SIG-M5 treated with dmso at 0.1 percent for 504 hours (cell line): ENCODE results near the gene GGCT.
A peak's percentile ranks its signal among the peaks of the same experiment; 100 is the strongest.

ENCODE experiments used
- DNase-seq: peaks from one replicate; lab custom pipeline; 2025; ENCODE audit not compliant: unreplicated experiment; lab: John Stamatoyannopoulos, UW

Gene GGCT

DNA sequence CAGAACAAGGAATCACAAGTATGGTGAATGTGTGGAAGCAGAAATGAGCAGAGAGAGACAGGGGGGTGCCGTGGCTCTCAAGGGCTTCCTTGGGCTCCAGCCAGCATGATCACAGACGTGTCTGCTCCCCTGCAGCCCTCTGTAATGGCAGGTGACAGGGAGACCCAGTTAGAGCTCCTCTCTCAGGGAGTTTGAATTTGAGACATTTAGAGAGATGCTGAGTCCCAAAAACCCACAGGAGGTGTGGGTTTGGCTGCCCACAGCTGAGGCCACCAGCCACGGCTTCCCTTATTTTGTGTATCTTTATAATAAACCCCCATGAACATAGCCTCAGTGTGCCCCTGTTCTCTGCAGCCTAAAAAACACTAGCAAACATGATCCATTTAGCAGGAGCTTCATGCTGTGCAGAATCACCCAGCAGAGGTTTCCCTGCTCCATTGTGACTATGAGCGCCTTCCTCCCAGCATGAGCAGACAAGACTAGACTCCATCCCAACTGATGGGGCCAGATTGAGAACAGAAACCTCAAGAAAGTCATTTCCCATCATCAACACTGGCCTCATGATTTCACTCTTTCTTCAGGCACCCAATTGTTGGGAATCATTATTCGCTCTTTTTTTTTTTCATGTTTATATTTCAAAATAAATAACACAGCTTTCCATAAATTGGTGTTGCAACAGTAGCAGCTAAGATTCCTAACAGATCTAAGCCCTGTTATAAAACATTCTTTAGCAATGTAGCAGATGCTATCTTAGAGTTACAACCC lies 39.4 kb downstream of the GGCT start:
- no peak for DNase-seq

GRCh38 chr7:30464231-30464671 lies 40.4 kb downstream of the GGCT start:
- DNase-seq = no peak

- no peak for DNase-seq
Measured at GRCh38 chr7:30463405-30464145, 41.1 kb downstream of the GGCT start.

DNA sequence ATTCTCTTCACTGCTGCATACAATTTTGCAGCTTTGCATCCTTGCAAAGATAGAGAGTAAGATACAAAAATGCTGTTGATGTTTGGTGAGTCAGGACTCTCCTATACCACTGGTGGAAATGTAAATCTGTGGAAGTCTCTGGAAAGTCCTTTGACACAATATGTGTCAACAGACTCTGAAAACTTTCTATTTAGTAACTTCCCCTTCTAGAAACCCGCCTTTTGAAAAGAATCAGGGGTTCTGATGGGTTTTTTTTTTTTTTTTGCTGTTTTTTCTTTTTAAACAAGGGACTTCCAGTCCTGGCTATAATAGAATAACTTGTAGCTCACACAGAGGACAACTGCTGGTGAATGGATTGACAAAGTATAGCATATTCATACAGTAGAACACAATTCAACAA lies 42.5 kb downstream of the GGCT start:
- peak; percentile 45 for DNase-seq

- no peak for DNase-seq
Measured at GRCh38 chr7:30460246-30460633, 44.4 kb downstream of the GGCT start.

GRCh38 chr7:30459591-30460245 lies 44.9 kb downstream of the GGCT start:
- DNase-seq = no peak

GRCh38 chr7:30458311-30458710 lies 46.3 kb downstream of the GGCT start:
- no peak for DNase-seq

- no peak for DNase-seq
Measured at GRCh38 chr7:30453921-30454320, 50.7 kb downstream of the GGCT start.

DNA sequence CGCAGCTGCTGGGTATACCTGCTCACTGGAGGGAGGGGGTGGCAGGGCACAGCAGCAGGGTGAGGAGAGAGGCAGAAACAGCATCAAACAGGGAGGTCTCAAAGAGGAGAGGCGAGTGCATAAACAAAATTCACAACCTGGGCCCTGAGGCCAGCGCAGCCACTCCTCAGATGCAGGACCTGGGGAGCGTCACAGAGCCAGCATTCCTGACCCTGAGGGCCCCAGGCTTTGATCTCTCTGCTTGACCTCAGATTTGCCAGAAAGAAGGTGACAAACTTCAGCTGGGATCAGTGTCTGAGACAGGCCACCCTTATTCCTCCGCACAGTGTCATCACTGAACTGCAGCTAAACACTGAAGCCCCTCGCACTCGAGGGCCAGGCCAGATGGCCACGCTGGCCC lies 51.6 kb downstream of the GGCT start:
- no peak for DNase-seq

DNA sequence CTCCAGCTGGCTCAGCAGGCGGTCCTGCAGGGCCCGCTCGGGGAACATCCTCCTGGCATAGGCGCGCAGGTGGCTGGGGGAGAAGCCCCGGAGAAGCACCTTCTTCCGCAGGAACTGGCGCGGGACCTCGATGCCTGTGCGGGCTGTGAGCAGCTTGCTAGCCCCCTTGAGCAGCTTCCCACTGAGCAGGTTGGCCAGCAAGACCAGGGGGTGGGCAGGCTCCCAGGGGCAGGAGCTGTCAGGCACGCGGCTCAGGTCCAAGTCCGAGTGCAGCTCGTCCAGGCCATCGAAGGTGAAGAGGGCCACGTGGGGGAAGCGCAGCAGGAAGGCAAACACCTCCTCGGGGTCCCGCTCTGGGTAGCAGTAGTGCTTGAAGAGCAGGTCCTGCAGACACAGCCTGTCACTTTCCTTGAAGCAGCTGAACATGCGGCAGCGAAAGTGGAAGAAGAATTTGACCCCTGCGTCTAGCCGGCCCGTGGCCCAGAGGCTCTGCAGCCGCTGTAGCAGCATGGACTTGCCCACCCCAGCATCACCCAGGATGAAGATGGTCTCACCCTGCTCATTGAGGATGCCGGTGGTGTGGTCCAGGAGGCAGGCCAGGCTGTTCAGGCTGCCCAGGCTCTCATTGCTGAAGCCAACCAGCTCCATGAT lies 52.2 kb downstream of the GGCT start:
- no peak for DNase-seq

- no peak for DNase-seq
Measured at GRCh38 chr7:30451539-30452279, 52.9 kb downstream of the GGCT start.

GRCh38 chr7:30450983-30451497 lies 53.6 kb downstream of the GGCT start:
- DNase-seq = no peak

GRCh38 chr7:30450240-30450982 lies 54.2 kb downstream of the GGCT start:
- DNase-seq = no peak

GRCh38 chr7:30448461-30449189 lies 56.0 kb downstream of the GGCT start:
- no peak for DNase-seq

DNA sequence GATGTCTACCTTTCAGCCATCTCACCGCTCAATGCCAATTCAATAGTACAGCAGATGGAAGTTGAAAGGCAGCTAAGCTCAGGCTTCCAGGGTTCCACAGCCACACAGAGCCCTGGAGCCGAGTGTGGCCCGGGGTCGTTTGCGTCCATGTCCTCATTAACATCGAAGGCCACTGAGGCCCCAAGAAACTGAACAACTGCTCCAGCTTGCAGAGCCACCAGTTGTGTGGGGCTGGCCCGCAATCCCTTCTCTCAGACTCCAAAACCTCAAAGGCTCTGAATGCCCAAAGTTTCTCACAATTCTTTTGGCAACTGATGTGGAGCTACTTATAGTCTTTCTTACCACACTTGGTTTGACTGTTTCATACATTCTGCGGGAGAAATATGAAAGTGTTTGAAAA lies 57.2 kb downstream of the GGCT start:
- DNase-seq = no peak
